SU-DHL-6 (cell line): ENCODE data around the gene ANXA9.

ENCODE experiments used
- H2AFZ ChIP-seq: fragments of 200-600 bp; sonication (generic); 2 replicates; pipeline ENCODE4 v1.6.1; 2014; ENCODE audit warnings: low read depth, mild to moderate bottlenecking, moderate library complexity, mixed read lengths, antibody characterized with exemption, low read length; ENCODE audit not compliant: severe bottlenecking
- H3F3A ChIP-seq: fragments of 200-600 bp; shearing (Covaris generic); 2 replicates; pipeline ENCODE4 v1.6.0; 2016; ENCODE audit warnings: antibody characterized with exemption, mild to moderate bottlenecking; ENCODE audit not compliant: insufficient read depth
- H3K27ac ChIP-seq: fragments of 200-600 bp; sonication (generic); 2 replicates; pipeline ENCODE4 v1.5.1; 2016; ENCODE audit warnings: low read depth, mild to moderate bottlenecking, low read length, moderate library complexity, mixed read lengths
- H3K27me3 ChIP-seq: fragments of 200-600 bp; sonication (generic), shearing (Covaris generic); 2 replicates; pipeline ENCODE4 v1.6.0; 2014; ENCODE audit warnings: mild to moderate bottlenecking, low read length
- H3K36me3 ChIP-seq: fragments of 200-600 bp; sonication (generic); 2 replicates; pipeline ENCODE4 v1.6.1; 2014; ENCODE audit warnings: mild to moderate bottlenecking, low read length, mixed read lengths
- H3K4me2 ChIP-seq: fragments of 300-600, 200-600 bp; shearing (Covaris generic), sonication (generic); 2 replicates; pipeline ENCODE4 v1.6.0; 2014; ENCODE audit warnings: low read length, low read depth, mild to moderate bottlenecking; ENCODE audit not compliant: poor library complexity, severe bottlenecking
- H3K4me3 ChIP-seq: fragments of 200-600 bp; sonication (generic); 2 replicates; pipeline ENCODE4 v1.5.1; 2014; ENCODE audit warnings: antibody characterized with exemption, low read length, mild to moderate bottlenecking, mixed read lengths; ENCODE audit not compliant: insufficient read depth, poor library complexity, severe bottlenecking
- H3K79me2 ChIP-seq: fragments of 200-600 bp; sonication (generic); 2 replicates; pipeline ENCODE4 v1.6.1; 2014; ENCODE audit warnings: mild to moderate bottlenecking, low read length, moderate library complexity; ENCODE audit not compliant: insufficient read depth
- H3K9ac ChIP-seq: fragments of 200-600 bp; sonication (generic); 2 replicates; pipeline ENCODE4 v1.7.0; 2014; ENCODE audit warnings: mild to moderate bottlenecking, low read length
- H3K9me2 ChIP-seq: fragments of 200-600 bp; sonication (generic); replicated peaks from 2 replicates; pipeline ENCODE4 v1.6.1; 2014; ENCODE audit warnings: low read length; ENCODE audit not compliant: insufficient read depth
- H3K9me3 ChIP-seq: fragments of 200-600 bp; sonication (generic); 2 replicates; pipeline ENCODE4 v1.6.1; 2014; ENCODE audit warnings: low read length, mixed read lengths; ENCODE audit not compliant: insufficient read depth
- H4K20me1 ChIP-seq: fragments of 200-600 bp; sonication (generic); 2 replicates; pipeline ENCODE4 v1.6.1; 2014; ENCODE audit warnings: low read depth, mild to moderate bottlenecking, antibody characterized with exemption, low read length, moderate library complexity, mixed read lengths
- EZH2phosphoT487 ChIP-seq: fragments of 200-600 bp; sonication (generic), shearing (Covaris generic); conservative IDR thresholded peaks from 2 replicates; pipeline ENCODE4 v1.6.1; 2018; ENCODE audit warnings: mild to moderate bottlenecking, antibody characterized with exemption, low read length, moderate library complexity, mixed read lengths
- TF ChIP-seq, protein P1 (sequence below): fragments of 200-600 bp; sonication (generic); IDR thresholded peaks from one replicate; pipeline ENCODE4 v1.5.1; 2017; ENCODE audit warnings: antibody characterized with exemption, mild to moderate bottlenecking, low read length, moderate library complexity; ENCODE audit not compliant: insufficient read depth, poor library complexity, severe bottlenecking

Gene ANXA9

DNA sequence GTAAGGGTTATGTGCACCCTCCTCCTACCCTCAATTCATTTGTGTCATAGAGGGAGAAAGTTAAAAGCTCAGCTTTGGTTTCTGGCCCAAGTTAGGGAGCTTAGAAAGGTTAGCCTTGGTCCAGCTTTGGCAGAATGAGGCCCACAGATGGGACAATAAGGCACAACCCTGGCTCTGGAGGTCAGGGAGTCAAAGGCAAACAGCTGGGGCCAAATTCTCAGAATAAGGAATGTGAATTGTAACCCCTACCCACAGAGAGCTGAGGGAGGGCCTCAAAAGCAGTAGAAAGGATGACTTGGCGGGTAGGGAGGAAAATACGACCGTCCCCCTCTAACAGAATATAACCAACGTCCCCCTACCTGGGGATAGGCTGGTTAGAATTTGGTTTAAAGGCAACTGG lies 16.5 kb upstream of the ANXA9 start:
- no peak overlapping the region for H2AFZ ChIP-seq
- H3K27me3 ChIP-seq, result no peaks in the 10 kb centered on the region
- no peak overlapping the region for H3K4me2 ChIP-seq
- peaks cover 11% of the 10 kb centered on the region for H3K79me2 ChIP-seq
- TF ChIP-seq EZH2phosphoT487, result no peak
- TF ChIP-seq, protein P1, sequence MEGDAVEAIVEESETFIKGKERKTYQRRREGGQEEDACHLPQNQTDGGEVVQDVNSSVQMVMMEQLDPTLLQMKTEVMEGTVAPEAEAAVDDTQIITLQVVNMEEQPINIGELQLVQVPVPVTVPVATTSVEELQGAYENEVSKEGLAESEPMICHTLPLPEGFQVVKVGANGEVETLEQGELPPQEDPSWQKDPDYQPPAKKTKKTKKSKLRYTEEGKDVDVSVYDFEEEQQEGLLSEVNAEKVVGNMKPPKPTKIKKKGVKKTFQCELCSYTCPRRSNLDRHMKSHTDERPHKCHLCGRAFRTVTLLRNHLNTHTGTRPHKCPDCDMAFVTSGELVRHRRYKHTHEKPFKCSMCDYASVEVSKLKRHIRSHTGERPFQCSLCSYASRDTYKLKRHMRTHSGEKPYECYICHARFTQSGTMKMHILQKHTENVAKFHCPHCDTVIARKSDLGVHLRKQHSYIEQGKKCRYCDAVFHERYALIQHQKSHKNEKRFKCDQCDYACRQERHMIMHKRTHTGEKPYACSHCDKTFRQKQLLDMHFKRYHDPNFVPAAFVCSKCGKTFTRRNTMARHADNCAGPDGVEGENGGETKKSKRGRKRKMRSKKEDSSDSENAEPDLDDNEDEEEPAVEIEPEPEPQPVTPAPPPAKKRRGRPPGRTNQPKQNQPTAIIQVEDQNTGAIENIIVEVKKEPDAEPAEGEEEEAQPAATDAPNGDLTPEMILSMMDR, result no peak
- no peak overlapping the region for H3K27ac ChIP-seq
- no peaks in the 10 kb centered on the region for H3K9me3 ChIP-seq
- peaks cover 3% of the 10 kb centered on the region; the same call in 1 of the 2 replicates for H3K36me3 ChIP-seq
- no peak overlapping the region for H3K9ac ChIP-seq
- no peaks in the 10 kb centered on the region for H3K9me2 ChIP-seq
- H3K4me3 ChIP-seq, result no peak overlapping the region
- no peaks in the 10 kb centered on the region for H4K20me1 ChIP-seq
- H3F3A ChIP-seq, result peaks cover 5% of the 10 kb centered on the region; the same call in 1 of the 2 replicates

DNA sequence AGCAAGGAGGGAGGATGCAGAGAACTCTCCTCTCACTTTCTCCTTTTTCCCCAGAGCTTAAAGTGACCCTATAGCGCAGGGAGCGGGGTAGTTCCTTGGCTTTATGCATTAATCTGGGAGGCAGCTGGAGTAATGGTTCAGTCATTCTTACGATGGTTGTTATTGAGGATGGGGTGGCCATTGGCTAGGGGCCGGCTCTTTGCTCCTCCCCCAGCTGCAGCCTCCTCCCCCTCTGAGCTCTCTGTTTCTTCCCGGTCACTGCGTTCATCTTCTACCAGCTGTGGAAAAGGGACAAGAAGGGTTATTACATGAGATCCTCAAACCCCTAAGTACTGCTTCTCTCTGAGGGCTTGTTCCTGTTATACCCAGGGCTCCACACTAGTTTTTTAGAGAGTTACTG lies 16.1 kb upstream of the ANXA9 start:
- Histone ChIP-seq H3K36me3 (peaks cover 3% of the 10 kb centered on the region; the same call in 1 of the 2 replicates), H3K4me3 (no peak overlapping the region), H3F3A (peaks cover 5% of the 10 kb centered on the region; the same call in 1 of the 2 replicates), H4K20me1 (no peaks in the 10 kb centered on the region), H3K27ac (no peak overlapping the region), H3K9ac (no peak overlapping the region), H3K4me2 (no peak overlapping the region), H3K79me2 (peaks cover 15% of the 10 kb centered on the region), H3K9me2 (no peaks in the 10 kb centered on the region), H3K27me3 (no peaks in the 10 kb centered on the region), H2AFZ (no peak overlapping the region), H3K9me3 (no peaks in the 10 kb centered on the region)
- TF ChIP-seq, protein P1, result no peak
- TF ChIP-seq EZH2phosphoT487, result no peak

- no peaks in the 10 kb centered on the region for H4K20me1 ChIP-seq
- no peak overlapping the region for H3K9ac ChIP-seq
- H3K36me3 ChIP-seq, result peaks cover 3% of the 10 kb centered on the region; the same call in 1 of the 2 replicates
- H3K79me2 ChIP-seq, result peaks cover 34% of the 10 kb centered on the region
- peaks cover 13% of the 10 kb centered on the region for H3F3A ChIP-seq
- H3K9me2 ChIP-seq, result no peaks in the 10 kb centered on the region
- no peaks in the 10 kb centered on the region for H3K9me3 ChIP-seq
- no peak overlapping the region for H2AFZ ChIP-seq
- no peaks in the 10 kb centered on the region for H3K27me3 ChIP-seq
- H3K4me3 ChIP-seq, result no peak overlapping the region
- no peak overlapping the region for H3K27ac ChIP-seq
- TF ChIP-seq EZH2phosphoT487, result no peak
- TF ChIP-seq, protein P1, result no peak
- H3K4me2 ChIP-seq, result no peak overlapping the region
These were observed 14.2 kb upstream of the ANXA9 start for GRCh38 chr1:150967936-150968335.

DNA sequence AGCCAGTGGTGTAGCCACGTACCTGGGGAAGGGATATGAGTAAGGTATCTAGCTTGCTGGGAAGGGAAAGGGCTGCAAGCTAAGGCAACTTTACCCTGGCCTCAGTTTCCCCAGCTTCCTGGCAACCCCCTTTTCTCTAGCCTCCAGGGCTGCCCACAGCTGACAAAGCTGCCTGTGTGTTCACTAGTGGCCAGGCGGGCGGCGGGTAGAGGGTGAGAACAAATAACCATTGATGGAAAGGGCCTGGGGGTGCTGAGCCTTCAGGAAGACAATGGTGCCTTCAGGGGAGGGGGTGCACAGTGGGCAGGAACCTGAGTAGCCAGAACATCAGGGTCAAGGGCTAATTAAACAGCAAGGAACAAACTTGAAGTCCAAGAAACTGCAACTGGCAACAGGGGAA lies 13.6 kb upstream of the ANXA9 start:
- Histone ChIP-seq H2AFZ (no peak overlapping the region), H3K4me2 (no peak overlapping the region), H3K9me3 (no peaks in the 10 kb centered on the region), H3K27me3 (no peaks in the 10 kb centered on the region), H3K9me2 (no peaks in the 10 kb centered on the region), H3K79me2 (peaks cover 40% of the 10 kb centered on the region), H4K20me1 (no peaks in the 10 kb centered on the region), H3F3A (peaks cover 13% of the 10 kb centered on the region), H3K36me3 (peaks cover 3% of the 10 kb centered on the region; the same call in 1 of the 2 replicates), H3K27ac (no peak overlapping the region), H3K9ac (no peak overlapping the region), H3K4me3 (no peak overlapping the region)
- TF ChIP-seq, protein P1, result no peak
- TF ChIP-seq EZH2phosphoT487, result no peak
